IPS-11a (cell line): ENCODE measurements around the gene FIZ1.

Experiments used
- H3K4me3 ChIP-seq: one replicate; pipeline ENCODE4 v1.5.1; 2013; ENCODE audit warnings: low read depth, low read length, control low read depth

The FIZ1 gene

GRCh38 chr19:55544776-55545439 lies 54.4 kb downstream of the FIZ1 start:
- H3K4me3 ChIP-seq = no peak overlapping the region

DNA sequence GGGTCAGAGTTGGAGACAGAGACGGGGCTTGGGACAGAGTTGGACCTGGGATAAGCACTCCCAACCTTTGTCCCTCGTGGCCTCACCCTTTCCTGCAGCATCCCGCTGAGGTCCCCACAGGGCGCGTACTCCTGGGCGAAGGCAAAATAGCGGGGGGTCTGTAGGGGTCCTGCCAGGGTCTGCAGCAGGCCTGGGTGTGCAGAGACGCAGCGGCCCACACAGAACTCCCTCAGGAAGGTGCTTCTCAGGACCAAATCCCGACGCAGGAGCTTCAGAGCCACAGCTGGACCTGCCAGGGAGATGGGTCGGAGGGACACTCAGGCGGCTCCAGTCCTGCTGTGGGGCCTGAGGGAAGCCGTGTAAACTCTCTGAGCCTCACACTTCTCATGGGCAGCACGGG lies 55.3 kb downstream of the FIZ1 start:
- no peak overlapping the region for H3K4me3 ChIP-seq

GRCh38 chr19:55543567-55543966 lies 55.8 kb downstream of the FIZ1 start:
- no peak overlapping the region for H3K4me3 ChIP-seq

- H3K4me3 ChIP-seq = no peak overlapping the region
These were observed 56.9 kb downstream of the FIZ1 start for GRCh38 chr19:55542292-55542855.
